ENCODE data around the gene SNTN.

SNTN gene

GRCh38 chr3:63679186-63679585, 26.7 kb downstream of the SNTN start:
- Histone ChIP-seq H3K4me3 (ENCODE audit: insufficient read depth, low read length, poor library complexity, severe bottlenecking) (no peak overlapping the region), H3K27me3 (ENCODE audit: low read length) (no peaks in the 10 kb centered on the region), H3K9ac (ENCODE audit: low read length) (no peak overlapping the region), H2AFZ (ENCODE audit: low read depth, low read length, severe bottlenecking) (no peak overlapping the region), H3K9me2 (replicated peaks; ENCODE audit: insufficient read depth, low read length) (no peaks in the 10 kb centered on the region), H3K4me2 (ENCODE audit: low read depth, low read length, poor library complexity, severe bottlenecking) (no peak overlapping the region), H3K27ac (ENCODE audit: low read depth, low read length) (no peak overlapping the region), H3K9me3 (ENCODE audit: insufficient read depth, low read length) (no peaks in the 10 kb centered on the region), H3K79me2 (ENCODE audit: insufficient read depth, low read length) (no peaks in the 10 kb centered on the region), H4K20me1 (ENCODE audit: low read depth, low read length) (no peaks in the 10 kb centered on the region), H3K36me3 (ENCODE audit: low read length) (no peaks in the 10 kb centered on the region), H3F3A (ENCODE audit: insufficient read depth) (no peaks in the 10 kb centered on the region)
- TF ChIP-seq EZH2phosphoT487 (conservative IDR thresholded peaks at IDR 0.05; ENCODE audit: low read length) (no peak), CTCF (IDR thresholded peaks at IDR 0.05; ENCODE audit: insufficient read depth, low read length, poor library complexity, severe bottlenecking) (no peak)

- Histone ChIP-seq H3F3A (ENCODE audit: insufficient read depth) (no peaks in the 10 kb centered on the region), H3K9ac (ENCODE audit: low read length) (no peak overlapping the region), H3K27ac (ENCODE audit: low read depth, low read length) (no peak overlapping the region), H2AFZ (ENCODE audit: low read depth, low read length, severe bottlenecking) (no peak overlapping the region), H3K9me2 (replicated peaks; ENCODE audit: insufficient read depth, low read length) (no peaks in the 10 kb centered on the region), H3K9me3 (ENCODE audit: insufficient read depth, low read length) (no peaks in the 10 kb centered on the region), H3K4me3 (ENCODE audit: insufficient read depth, low read length, poor library complexity, severe bottlenecking) (no peak overlapping the region), H4K20me1 (ENCODE audit: low read depth, low read length) (no peaks in the 10 kb centered on the region), H3K27me3 (ENCODE audit: low read length) (no peaks in the 10 kb centered on the region), H3K36me3 (ENCODE audit: low read length) (no peaks in the 10 kb centered on the region), H3K4me2 (ENCODE audit: low read depth, low read length, poor library complexity, severe bottlenecking) (no peak overlapping the region), H3K79me2 (ENCODE audit: insufficient read depth, low read length) (no peaks in the 10 kb centered on the region)
- TF ChIP-seq CTCF (IDR thresholded peaks at IDR 0.05; ENCODE audit: insufficient read depth, low read length, poor library complexity, severe bottlenecking) (no peak), EZH2phosphoT487 (conservative IDR thresholded peaks at IDR 0.05; ENCODE audit: low read length) (no peak)
These were observed 31.6 kb downstream of the SNTN start for GRCh38 chr3:63684081-63684480.

- Histone ChIP-seq H3K9me3 (ENCODE audit: insufficient read depth, low read length) (no peaks in the 10 kb centered on the region), H4K20me1 (ENCODE audit: low read depth, low read length) (no peaks in the 10 kb centered on the region), H3K27ac (ENCODE audit: low read depth, low read length) (no peak overlapping the region), H2AFZ (ENCODE audit: low read depth, low read length, severe bottlenecking) (no peak overlapping the region), H3K9me2 (replicated peaks; ENCODE audit: insufficient read depth, low read length) (no peaks in the 10 kb centered on the region), H3K9ac (ENCODE audit: low read length) (no peak overlapping the region), H3K4me3 (ENCODE audit: insufficient read depth, low read length, poor library complexity, severe bottlenecking) (no peak overlapping the region), H3K79me2 (ENCODE audit: insufficient read depth, low read length) (no peaks in the 10 kb centered on the region), H3F3A (ENCODE audit: insufficient read depth) (no peaks in the 10 kb centered on the region), H3K36me3 (ENCODE audit: low read length) (no peaks in the 10 kb centered on the region), H3K4me2 (ENCODE audit: low read depth, low read length, poor library complexity, severe bottlenecking) (no peak overlapping the region), H3K27me3 (ENCODE audit: low read length) (no peaks in the 10 kb centered on the region)
- TF ChIP-seq CTCF (IDR thresholded peaks at IDR 0.05; ENCODE audit: insufficient read depth, low read length, poor library complexity, severe bottlenecking), result no peak
These were observed 32.9 kb downstream of the SNTN start for GRCh38 chr3:63685340-63685739.
